T-helper 2 cell treated with Interferon-gamma antibody and Interleukin-4, amounts not matched to agents 5 μg/mL and 100 μg/mL, for 36 hours (primary cell): ENCODE data around the gene MEP1A.
"Not testable (repeated sequence)": the region's sequence is repeated elsewhere in the genome, so short reads cannot be mapped to it uniquely, and the experiment has no call there.

ENCODE experiments used
- DNase-seq: peaks from one replicate; pipeline ENCODE4 v3.0.0; 2021; ENCODE audit warnings: low spot score
- H3K27ac Mint-ChIP-seq: one replicate; pipeline ENCODE4 v1.8.0; 2021; ENCODE audit warnings: mild to moderate bottlenecking, mixed read lengths
- H3K27me3 Mint-ChIP-seq: one replicate; pipeline ENCODE4 v1.8.0; 2021; ENCODE audit warnings: low read depth, mixed read lengths
- H3K36me3 Mint-ChIP-seq: one replicate; pipeline ENCODE4 v1.8.0; 2021; ENCODE audit warnings: low read depth, mixed read lengths
- H3K4me1 Mint-ChIP-seq: one replicate; pipeline ENCODE4 v1.8.0; 2021; ENCODE audit warnings: low read depth, mixed read lengths
- H3K4me3 Mint-ChIP-seq: one replicate; pipeline ENCODE4 v1.8.0; 2022; ENCODE audit warnings: mild to moderate bottlenecking, moderate library complexity, mixed read lengths
- H3K9me3 Mint-ChIP-seq: one replicate; pipeline ENCODE4 v1.8.0; 2021; ENCODE audit warnings: mixed read lengths

Gene MEP1A

DNA sequence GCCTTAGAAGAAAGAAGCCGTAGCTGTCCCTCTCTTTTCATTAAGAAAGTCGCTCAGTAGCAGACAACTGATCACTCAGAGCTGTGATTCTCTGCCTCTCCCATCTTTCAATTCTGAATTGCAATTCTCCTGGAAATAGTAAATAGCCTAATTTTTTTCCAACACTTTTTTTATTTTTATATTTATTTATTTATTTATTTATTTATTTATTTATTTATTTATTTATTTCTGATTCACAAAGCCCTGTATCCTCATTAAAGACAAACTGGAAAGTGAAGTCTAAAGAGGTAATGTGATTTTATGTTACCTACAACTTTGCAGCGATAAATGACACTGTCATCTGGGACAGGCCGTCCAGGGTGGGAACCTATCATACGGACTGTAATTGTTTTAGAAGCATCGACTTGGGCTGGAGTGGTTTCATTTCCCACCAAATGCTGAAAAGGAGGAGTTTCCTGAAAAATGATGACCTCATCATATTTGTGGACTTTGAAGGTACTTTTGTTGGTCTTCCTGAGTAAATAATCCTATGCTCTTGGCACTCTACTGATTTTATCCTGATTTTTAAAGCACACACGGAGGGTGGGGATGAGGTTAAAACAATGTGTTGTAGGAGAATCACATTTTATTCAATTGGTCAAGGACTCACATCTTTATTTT, 41.2 kb downstream of the MEP1A start:
- H3K4me3 Mint-ChIP-seq, H3K4me1 Mint-ChIP-seq, H3K9me3 Mint-ChIP-seq, DNase-seq, H3K27ac Mint-ChIP-seq, H3K36me3 Mint-ChIP-seq, H3K27me3 Mint-ChIP-seq: not testable (repeated sequence)

DNA sequence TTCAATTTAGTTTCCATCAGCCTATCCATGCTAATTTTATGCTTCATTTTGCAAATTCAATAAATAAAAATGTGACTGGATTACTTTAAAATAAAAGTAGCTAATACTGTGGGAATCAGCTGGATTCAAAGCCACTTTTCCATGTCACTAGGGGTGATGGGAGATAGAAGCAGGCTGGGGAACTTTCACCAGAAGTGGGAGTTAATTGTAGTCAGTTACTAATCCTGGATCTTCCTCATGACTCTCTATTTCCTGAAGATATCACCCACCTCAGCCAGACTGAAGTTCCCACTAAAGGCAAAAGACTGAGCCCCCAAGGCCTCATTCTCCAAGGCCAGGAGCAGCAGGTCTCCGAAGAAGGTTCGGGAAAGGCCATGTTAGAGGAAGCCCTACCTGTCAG, 41.8 kb downstream of the MEP1A start:
- not testable (repeated sequence) for H3K27ac Mint-ChIP-seq, DNase-seq, H3K4me3 Mint-ChIP-seq, H3K9me3 Mint-ChIP-seq, H3K27me3 Mint-ChIP-seq, H3K4me1 Mint-ChIP-seq, H3K36me3 Mint-ChIP-seq

DNA sequence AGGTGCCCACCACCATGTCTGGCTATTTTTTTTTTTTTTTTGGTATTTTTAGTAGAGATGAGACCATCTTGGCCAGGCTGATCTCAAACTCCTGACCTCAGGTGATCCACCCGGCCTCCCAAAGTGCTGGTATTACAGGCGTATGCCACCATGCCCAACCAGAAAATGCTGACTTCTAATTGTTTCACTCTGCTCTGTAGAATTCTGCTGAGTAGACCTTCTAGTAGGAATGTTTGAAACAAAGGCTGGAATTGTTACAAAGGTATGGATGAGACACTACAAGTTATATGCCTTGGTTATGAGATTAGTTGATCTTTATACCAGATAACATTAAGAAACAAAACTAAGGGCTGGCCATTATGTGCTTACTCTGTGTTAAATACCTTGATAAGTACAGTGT, 44.8 kb downstream of the MEP1A start:
- H3K27me3 Mint-ChIP-seq, result no peaks in the 10 kb centered on the region
- H3K4me3 Mint-ChIP-seq, result no peak overlapping the region
- peaks cover 23% of the 10 kb centered on the region for H3K9me3 Mint-ChIP-seq
- no peaks in the 10 kb centered on the region for H3K4me1 Mint-ChIP-seq
- DNase-seq, result no peak
- H3K36me3 Mint-ChIP-seq, result no peaks in the 10 kb centered on the region
- no peak overlapping the region for H3K27ac Mint-ChIP-seq

DNA sequence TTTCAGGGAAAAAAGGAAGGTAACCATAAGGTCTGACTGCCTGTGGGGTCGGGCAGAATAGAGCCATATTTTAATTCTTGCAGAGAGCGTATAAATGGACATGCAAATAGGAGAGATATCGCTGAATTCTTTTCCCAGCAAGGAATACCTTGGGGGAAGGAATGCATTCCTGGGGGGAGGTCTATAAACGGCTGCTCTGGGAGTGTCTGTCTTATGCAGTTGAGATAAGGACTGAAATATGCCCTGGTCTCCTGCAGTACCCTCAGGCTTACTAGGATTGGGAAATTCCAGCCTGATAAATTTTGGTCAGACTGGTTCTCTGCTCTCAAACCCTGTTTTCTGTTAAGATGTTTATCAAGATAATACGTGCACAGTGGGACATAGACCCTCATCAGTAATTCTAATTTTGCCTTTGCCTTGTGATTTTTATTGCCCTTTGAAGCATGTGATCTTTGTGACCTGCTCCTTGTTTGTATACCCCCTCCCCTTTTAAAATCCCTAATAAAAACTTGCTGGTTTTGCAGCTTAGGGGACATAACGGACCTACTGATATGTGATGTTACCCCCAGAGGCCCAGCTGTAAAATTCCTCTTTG, 49.2 kb downstream of the MEP1A start:
- not testable (repeated sequence) for H3K27ac Mint-ChIP-seq, H3K4me3 Mint-ChIP-seq, H3K27me3 Mint-ChIP-seq, H3K4me1 Mint-ChIP-seq, DNase-seq, H3K36me3 Mint-ChIP-seq
- H3K9me3 Mint-ChIP-seq, result peaks cover 24% of the 10 kb centered on the region

DNA sequence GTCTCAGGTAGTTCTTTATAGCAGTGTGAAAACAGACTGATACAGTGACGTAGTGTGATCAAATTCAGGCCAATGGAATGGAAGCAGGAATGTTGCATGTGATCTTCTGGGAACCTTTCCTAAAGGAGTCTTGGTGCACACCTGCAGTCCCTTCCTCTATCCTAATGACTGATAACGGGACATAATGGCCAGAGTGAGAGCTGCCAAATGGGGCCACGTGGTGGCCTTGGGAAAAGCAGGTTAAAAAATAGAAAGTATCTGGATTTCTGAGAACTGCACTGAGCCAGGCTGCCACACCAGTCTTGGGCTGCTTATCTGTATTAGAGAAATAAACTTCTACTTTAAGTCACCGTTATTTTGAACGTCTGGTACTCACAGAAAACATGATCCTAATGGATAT, 51.9 kb downstream of the MEP1A start:
- Mint-ChIP-seq H3K4me3 (no peak overlapping the region), H3K4me1 (peaks cover 6% of the 10 kb centered on the region), H3K27ac (no peak overlapping the region), H3K27me3 (peaks cover 20% of the 10 kb centered on the region), H3K9me3 (peaks cover 20% of the 10 kb centered on the region), H3K36me3 (no peaks in the 10 kb centered on the region)
- no peak for DNase-seq

DNA sequence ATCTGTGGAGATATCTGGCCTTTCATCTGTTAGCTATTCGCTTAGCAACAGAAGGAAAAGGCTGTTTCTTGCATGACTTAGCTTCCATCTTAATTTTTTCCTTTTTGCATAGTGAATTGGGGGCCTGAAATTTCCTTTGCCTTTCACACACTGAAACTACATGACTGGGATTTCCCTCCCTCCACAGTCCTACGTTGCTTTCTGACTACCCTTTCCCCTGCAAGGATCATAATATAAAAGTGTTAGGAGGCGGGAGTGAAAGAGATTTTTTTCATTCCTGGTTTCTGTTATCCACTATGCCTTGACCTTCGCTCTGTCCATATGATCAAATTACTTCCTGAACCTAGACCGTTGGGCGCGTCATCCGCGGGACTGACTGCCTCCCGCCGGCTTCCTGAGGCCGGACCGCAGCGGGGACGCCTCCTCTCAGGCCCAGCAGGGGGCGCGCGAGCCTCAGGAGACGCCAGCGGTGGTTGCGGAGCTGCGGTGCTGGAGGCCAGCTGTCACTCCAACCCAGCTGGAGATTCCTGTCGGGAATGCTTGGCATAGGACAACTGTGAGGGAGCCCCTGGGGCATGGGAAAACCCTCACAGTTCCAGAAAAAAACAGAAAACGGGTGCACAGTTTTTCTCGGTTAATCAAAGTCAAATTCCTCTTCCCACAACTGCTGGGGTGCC, 55.6 kb downstream of the MEP1A start:
- H3K36me3 Mint-ChIP-seq, result no peaks in the 10 kb centered on the region
- H3K27ac Mint-ChIP-seq, result no peak overlapping the region
- H3K27me3 Mint-ChIP-seq, result peaks cover 28% of the 10 kb centered on the region
- H3K4me1 Mint-ChIP-seq, result peaks cover 6% of the 10 kb centered on the region
- no peaks in the 10 kb centered on the region for H3K9me3 Mint-ChIP-seq
- DNase-seq, result peak; percentile 51
- peak overlapping the region; percentile 66 for H3K4me3 Mint-ChIP-seq

DNA sequence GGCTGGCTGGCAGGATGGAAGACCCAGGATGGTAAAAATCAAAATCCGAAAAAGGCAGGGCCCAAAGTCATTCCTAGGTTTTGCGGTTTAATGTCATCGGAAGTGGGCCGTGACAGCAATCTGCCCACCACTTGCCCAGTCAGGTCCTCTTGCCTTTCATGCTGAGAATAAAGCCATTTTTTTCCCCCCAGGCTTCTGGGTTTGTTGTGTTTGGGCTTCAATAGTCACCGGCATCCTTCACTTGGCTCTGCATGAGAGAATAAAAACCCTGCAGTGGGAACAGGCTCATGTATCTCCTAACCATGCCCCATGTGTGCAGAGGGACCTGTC, 56.1 kb downstream of the MEP1A start:
- no peak overlapping the region for H3K27ac Mint-ChIP-seq
- H3K4me3 Mint-ChIP-seq, result no peak overlapping the region
- no peaks in the 10 kb centered on the region for H3K36me3 Mint-ChIP-seq
- no peak for DNase-seq
- H3K4me1 Mint-ChIP-seq, result peaks cover 6% of the 10 kb centered on the region
- H3K9me3 Mint-ChIP-seq, result no peaks in the 10 kb centered on the region
- H3K27me3 Mint-ChIP-seq, result peaks cover 28% of the 10 kb centered on the region

DNA sequence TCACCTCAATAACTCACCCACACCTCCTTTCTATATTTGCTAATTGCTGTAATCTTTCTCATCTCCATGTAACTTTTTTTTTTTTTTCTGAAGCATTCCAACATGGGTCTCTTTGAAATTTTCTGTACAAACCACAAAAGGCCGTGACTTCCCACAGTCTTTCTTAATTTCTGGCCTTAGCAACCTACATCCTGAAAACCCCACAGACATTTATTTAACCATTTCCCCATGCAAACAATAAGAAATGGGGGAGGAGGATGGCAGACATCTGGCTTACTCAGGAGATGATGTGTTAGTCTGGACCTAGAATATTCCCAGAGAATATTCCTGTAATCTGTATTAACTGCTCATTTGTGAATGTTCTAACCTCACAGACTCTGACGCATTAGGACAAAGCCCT, 57.6 kb downstream of the MEP1A start:
- no peak overlapping the region for H3K4me3 Mint-ChIP-seq
- peaks cover 28% of the 10 kb centered on the region for H3K27me3 Mint-ChIP-seq
- H3K36me3 Mint-ChIP-seq, result no peaks in the 10 kb centered on the region

DNA sequence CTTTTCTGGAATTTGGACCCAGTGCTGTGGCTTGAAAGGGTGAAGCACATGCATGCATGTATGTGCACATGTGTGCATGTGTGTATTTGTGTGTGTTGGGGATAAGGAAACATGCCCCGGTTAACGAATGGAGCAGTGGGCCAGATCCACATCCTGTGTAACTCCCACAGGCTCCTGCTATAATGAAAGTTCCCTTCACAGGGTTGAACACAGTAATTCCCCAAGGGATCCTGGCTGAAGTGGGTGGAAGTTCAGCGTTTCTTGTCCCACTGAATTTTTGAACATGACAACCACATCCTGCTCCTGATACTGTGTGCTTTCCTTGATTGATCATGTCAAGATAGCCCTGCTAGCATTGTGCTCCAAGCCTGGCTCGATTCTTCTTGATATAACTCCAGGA, 58.4 kb downstream of the MEP1A start:
- DNase-seq, H3K4me1 Mint-ChIP-seq, H3K36me3 Mint-ChIP-seq, H3K9me3 Mint-ChIP-seq, H3K27ac Mint-ChIP-seq, H3K4me3 Mint-ChIP-seq: not testable (repeated sequence)
- peaks cover 28% of the 10 kb centered on the region for H3K27me3 Mint-ChIP-seq

More for the DNA sequence above, 57.6 kb downstream of the MEP1A start:
- DNase-seq, result no peak
- Mint-ChIP-seq H3K9me3 (no peaks in the 10 kb centered on the region), H3K27ac (no peak overlapping the region), H3K4me1 (peaks cover 6% of the 10 kb centered on the region)

DNA sequence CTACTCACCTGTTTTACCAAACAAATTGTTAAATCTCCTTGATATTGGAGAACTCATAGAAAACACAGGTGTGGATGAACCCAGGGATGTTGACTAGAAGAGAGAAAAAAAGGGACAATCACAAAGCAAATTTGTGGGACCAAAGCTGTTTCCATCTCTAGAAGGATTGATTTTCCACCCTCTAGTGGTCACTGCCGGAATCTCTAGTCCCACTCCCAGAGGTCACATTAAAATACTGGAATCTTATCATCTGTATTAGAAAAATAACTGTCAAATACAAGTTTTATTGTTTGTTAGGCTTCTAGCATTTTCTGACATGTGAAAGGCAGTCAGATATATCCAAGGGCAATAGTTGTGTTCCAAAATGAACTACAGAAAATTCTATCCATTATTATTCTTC, 62.8 kb downstream of the MEP1A start:
- DNase-seq, result not testable (repeated sequence)

DNA sequence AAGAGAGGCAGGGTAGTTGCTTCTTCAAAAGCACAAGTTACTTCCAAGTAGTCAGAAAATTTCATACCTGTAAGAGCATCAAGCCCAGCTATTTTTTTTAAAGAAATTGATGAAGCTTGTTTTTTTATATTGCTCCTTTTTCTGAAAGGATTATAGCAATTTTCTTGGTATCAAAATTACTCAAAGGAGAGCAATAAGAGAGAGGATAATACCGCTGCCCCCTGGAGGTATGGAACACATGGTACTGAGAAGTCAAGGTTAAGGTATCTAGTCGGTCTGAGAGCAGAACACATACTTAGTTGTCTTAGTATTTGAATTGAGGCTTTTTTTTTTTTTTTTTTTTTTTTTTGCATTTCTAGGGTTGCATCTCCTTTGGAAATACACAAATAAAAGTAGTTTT, 69.2 kb downstream of the MEP1A start:
- H3K27me3 Mint-ChIP-seq, result no peaks in the 10 kb centered on the region

More for the DNA sequence above, 62.8 kb downstream of the MEP1A start:
- not testable (repeated sequence) for H3K27me3 Mint-ChIP-seq, H3K4me3 Mint-ChIP-seq, H3K9me3 Mint-ChIP-seq, H3K36me3 Mint-ChIP-seq, H3K4me1 Mint-ChIP-seq, H3K27ac Mint-ChIP-seq

DNA sequence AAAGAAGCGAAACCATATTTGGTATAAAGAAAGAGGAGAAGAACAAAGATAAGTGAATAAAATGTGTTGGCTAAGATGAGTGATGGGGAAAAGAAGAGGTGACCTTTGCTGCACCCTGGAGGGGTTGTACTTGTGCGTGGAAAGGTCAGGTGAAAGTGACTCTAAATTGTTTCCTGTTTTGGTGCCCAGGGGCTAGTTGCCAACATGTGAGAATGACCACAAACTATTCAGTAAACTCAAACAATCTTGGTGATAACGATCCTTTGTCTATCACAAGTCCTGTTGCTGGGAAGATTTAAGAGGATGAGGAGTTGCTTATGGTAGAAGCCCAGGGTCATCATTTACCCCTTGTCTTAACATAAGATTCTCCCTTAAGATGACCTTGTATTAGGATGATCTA, 70.6 kb downstream of the MEP1A start:
- Mint-ChIP-seq H3K27ac (no peak overlapping the region), H3K4me3 (no peak overlapping the region), H3K36me3 (no peaks in the 10 kb centered on the region), H3K4me1 (no peaks in the 10 kb centered on the region), H3K27me3 (no peaks in the 10 kb centered on the region), H3K9me3 (no peaks in the 10 kb centered on the region)
- DNase-seq, result no peak

More for the DNA sequence above, 69.2 kb downstream of the MEP1A start:
- H3K9me3 Mint-ChIP-seq, result no peaks in the 10 kb centered on the region
- no peaks in the 10 kb centered on the region for H3K36me3 Mint-ChIP-seq
- no peak overlapping the region for H3K4me3 Mint-ChIP-seq
- no peaks in the 10 kb centered on the region for H3K4me1 Mint-ChIP-seq
- DNase-seq, result no peak
- H3K27ac Mint-ChIP-seq, result no peak overlapping the region

DNA sequence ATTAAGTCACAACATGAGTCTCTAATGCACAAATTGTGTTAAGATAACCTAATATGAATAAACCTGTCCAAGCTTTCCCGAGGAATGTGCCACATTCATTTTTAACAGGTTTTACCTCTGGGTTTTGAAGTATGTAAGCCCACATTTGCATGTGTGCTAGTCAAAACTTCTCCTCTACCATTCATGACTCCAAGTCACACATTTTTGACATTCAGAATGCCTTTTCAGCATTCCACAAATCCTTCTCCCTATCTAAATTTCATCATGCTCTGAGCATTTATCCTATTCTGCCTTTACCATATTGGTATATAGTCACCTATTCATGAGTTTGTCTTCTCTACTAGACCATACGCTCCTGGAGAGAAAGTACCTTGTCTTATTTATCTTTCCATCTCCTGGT, 72.0 kb downstream of the MEP1A start:
- DNase-seq, result no peak
- no peak overlapping the region for H3K27ac Mint-ChIP-seq
- no peaks in the 10 kb centered on the region for H3K36me3 Mint-ChIP-seq
- H3K9me3 Mint-ChIP-seq, result no peaks in the 10 kb centered on the region
- H3K4me1 Mint-ChIP-seq, result no peaks in the 10 kb centered on the region
- no peaks in the 10 kb centered on the region for H3K27me3 Mint-ChIP-seq
- H3K4me3 Mint-ChIP-seq, result no peak overlapping the region

DNA sequence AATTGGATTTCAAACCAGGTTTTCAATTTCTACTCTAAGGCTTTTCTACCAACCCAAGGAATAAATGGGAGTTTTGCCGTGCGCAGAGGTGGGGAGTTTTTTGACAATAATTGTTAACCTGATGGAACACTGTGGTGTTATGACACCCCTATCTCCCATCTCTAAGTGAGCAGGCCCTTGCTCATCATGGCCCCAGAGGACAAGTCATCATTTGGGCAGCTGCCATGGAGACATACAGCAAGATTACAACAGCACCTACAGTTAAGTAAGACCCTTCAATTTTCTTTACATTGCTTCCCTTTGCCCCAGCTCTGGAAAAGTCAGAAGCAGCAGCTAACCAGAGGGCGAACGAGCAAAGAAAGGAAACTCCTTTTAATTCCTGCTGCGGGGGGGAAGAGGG, 74.2 kb downstream of the MEP1A start:
- Mint-ChIP-seq H3K4me3 (no peak overlapping the region), H3K36me3 (no peaks in the 10 kb centered on the region), H3K4me1 (no peaks in the 10 kb centered on the region), H3K27ac (no peak overlapping the region), H3K9me3 (no peaks in the 10 kb centered on the region), H3K27me3 (no peaks in the 10 kb centered on the region)
- no peak for DNase-seq

DNA sequence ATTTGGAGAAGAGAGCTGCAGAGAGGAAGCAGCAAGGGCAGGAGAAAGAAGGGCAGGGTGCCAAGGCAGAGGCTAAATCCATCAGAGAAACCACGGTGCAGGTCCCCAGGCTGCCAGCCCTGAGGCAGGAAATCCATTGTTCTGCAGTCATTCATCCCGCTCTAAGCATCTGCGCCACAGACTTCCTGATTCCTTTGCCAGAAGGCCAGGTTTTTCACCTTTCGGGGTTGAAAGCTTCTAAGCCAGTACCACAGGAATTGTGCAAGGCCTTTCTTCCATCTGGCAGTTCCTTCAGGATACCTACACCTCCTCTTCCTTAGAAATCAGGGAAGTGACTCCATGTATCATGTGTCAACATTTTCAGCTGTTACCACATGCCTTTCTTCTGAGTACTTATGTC, 82.9 kb downstream of the MEP1A start:
- DNase-seq, result no peak

More for the DNA sequence above, 82.9 kb downstream of the MEP1A start:
- Mint-ChIP-seq H3K4me1 (no peaks in the 10 kb centered on the region), H3K27me3 (peaks cover 6% of the 10 kb centered on the region), H3K36me3 (no peaks in the 10 kb centered on the region), H3K9me3 (no peaks in the 10 kb centered on the region), H3K27ac (no peak overlapping the region), H3K4me3 (no peak overlapping the region)
